ENCODE results near the gene TBXA2R.

DNA sequence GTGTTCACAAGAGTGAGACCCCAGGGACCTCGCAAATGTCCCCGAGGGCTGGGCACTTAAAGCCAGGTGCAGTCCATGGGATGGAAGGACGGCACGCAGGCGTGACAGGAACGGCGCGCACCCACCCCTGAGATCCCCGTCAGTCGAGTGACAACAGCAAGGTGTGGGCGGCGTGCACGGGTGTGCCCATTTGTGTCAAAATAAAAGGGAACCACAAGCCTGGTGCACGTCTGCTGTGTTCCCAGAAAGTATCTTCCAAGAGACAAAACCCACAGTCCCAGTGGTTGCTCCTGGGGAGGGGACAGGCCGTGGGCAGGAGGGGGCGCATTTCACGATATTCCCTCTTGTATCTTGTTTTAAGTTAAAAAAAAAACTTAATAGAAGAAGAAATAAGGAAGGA is 35.6 kb upstream of the TBXA2R start:
- no peak for TF ChIP-seq ELF4 (IDR thresholded peaks at IDR 0.05)
- no peak for TF ChIP-seq CTBP1 (IDR thresholded peaks at IDR 0.05; ENCODE audit: borderline replicate concordance)
- no peak for TF ChIP-seq NFRKB (IDR thresholded peaks at IDR 0.05)
- no peak for TF ChIP-seq TARDBP (IDR thresholded peaks at IDR 0.05)
- TF ChIP-seq FOXK2 (IDR thresholded peaks at IDR 0.05) = no peak
- TF ChIP-seq ARNT (IDR thresholded peaks at IDR 0.05) = no peak
- TF ChIP-seq LEF1 (IDR thresholded peaks at IDR 0.05; ENCODE audit: borderline replicate concordance) = no peak
- TF ChIP-seq SUZ12 (IDR thresholded peaks at IDR 0.05) = no peak
- no peak for TF ChIP-seq BHLHE40 (IDR thresholded peaks at IDR 0.05; ENCODE audit: borderline replicate concordance)
- no peak for TF ChIP-seq HDGF (IDR thresholded peaks at IDR 0.05; ENCODE audit: borderline replicate concordance)
- no peak for TF ChIP-seq SP1 (IDR thresholded peaks at IDR 0.05)
- TF ChIP-seq FOXA1 (IDR thresholded peaks at IDR 0.05) = no peak
- TF ChIP-seq FOXM1 (IDR thresholded peaks at IDR 0.05; ENCODE audit: borderline replicate concordance) = no peak
- TF ChIP-seq, protein P1, sequence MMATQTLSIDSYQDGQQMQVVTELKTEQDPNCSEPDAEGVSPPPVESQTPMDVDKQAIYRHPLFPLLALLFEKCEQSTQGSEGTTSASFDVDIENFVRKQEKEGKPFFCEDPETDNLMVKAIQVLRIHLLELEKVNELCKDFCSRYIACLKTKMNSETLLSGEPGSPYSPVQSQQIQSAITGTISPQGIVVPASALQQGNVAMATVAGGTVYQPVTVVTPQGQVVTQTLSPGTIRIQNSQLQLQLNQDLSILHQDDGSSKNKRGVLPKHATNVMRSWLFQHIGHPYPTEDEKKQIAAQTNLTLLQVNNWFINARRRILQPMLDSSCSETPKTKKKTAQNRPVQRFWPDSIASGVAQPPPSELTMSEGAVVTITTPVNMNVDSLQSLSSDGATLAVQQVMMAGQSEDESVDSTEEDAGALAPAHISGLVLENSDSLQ (IDR thresholded peaks at IDR 0.05) = no peak

Data from HEK293T (cell line).